GM18502 (cell line): ENCODE results near the gene F2RL3.
"Not testable (repeated sequence)": the region's sequence is repeated elsewhere in the genome, so short reads cannot be mapped to it uniquely, and the experiment has no call there.

Experiments used
- ATAC-seq: cut with Tn5 transposase; IDR thresholded peaks from one replicate; pipeline ENCODE4 v1.9.1; 2021; ENCODE audit warnings: mild to moderate bottlenecking; ENCODE audit not compliant: unreplicated experiment, poor library complexity

Gene F2RL3

DNA sequence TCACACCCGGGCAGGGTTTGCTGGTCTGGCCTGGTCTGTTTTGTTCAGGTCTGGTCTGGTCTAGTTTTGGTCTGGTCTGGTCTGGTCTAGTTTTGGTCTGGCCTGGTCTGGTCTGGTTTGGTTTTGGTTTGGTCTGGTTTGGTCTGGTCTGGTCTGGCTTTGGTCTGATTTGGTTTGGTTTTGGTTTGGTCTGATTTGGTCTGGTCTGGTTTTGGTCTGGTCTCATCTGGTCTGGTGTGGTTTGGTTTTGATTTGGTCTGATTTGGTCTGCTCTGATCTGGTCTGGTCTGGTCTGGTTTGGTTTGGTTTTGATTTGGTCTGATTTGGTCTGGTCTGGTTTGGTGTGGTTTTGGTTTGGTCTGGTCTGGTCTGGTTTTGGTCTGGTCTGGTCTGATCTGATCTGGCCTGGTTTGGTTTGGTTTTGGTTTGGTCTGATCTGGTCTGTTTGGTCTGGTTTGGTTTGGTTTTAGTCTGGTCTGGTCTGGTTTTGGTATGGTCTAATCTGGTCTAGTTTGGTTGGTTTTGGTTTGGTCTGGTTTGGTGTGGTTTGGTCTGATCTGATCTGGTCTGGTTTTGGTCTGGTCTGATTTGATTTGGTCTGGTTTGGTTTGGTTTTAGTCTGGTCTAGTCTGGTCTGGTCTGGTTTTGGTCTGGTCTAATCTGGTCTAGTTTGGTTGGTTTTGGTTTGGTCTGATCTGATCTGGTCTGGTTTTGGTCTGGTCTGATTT, 14.4 kb upstream of the F2RL3 start:
- no peak for ATAC-seq

DNA sequence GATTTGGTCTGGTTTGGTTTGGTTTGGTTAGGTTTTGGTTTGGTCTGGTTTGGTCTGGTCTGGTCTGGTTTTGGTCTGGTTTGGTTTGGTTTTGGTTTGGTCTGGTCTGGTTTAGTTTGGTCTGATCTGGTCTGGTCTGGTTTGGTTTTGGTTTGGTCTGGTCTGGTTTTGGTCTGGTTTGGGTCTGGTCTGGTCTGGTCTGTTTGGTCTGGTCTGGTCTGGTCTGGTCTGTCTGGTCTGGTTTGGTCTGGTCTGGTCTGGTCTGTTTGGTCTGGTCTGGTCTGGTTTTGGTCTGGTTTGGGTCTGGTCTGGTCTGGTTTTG, 13.9 kb upstream of the F2RL3 start:
- not testable (repeated sequence) for ATAC-seq

DNA sequence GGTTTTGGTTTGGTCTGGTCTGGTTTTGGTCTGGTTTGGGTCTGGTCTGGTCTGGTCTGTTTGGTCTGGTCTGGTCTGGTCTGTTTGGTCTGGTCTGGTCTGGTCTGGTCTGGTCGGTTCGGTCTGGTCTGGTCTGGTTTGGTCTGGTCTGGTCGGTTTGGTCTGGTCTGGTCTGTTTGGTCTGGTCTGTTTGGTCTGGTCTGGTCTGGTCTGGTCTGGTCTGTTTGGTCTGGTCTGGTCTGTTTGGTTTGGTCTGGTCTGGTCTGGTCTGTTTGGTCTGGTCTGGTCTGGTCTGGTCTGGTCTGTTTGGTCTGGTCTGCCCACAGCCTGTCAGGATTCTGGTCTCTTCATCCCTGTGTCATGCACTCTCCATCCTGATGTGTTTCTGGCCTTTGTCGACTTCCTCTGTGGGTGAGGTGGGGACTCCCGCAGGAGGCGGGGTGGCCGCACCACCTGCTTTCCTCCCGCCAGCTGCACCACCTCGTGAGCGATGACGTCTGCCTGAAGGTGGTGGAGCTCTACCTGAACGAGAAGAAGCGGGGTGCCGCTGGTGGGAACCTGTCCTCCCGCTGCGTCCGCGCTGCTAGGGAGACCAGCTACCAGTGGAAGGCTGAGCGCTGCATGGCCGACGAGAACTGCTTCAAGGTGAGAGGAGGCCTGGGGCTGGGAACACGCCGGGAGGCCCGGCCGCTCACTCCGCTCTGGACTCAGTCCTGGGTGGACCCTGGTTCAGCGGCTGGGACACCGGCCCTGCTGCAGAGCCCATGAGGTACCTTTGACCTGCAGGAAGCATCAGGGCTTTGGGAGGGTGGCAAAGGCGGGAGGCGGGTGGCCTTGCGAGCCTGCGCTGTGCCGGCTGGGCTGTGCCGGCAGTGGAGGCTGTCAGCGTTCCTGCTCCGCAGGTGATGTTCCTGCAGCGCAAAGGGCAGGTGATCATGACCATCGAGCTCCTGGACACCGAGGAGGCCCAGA, 12.9 kb upstream of the F2RL3 start:
- ATAC-seq: no peak

DNA sequence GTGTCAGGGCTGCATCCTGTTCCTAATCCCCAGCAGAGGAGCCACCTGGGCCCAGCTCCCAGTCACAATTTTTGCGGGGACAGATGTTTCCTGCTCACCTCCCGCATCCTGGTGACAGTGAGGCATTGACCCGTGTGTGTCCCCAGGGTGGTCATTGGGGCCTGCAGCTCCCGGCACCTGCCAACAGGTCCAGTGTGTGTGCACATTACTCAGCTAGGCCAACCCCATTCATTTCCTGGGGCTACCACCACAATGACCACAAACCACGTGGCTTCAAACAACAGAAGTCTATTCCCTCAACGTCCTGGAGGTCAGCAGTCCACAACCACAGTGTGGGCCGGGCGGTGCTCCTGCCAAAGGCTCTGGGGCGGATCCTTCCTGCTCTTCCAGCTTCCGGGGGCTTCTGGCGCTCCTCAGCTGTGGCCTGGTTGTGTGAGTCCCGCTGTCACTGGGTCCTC, 11.9 kb upstream of the F2RL3 start:
- no peak for ATAC-seq

DNA sequence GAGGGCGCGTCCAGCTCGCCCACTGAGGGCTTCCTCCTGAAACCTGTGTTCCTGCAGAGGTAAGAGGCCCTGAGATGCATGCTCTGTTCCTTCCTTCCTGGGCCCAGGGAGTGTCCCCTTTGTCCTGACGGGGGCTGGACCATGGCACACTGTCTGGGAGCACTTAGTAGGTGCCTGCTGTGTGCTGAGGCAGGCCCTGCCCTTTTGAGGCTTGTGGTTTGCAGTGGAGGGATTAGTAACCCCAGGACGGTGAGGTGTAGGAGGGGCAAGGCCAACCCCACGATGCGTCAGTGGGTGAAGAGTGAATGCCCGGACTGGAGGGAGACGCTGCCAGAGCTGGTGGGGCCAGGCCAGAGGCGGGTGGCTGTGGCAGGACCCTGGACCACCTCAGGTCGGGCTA, 11.2 kb upstream of the F2RL3 start:
- ATAC-seq: no peak

DNA sequence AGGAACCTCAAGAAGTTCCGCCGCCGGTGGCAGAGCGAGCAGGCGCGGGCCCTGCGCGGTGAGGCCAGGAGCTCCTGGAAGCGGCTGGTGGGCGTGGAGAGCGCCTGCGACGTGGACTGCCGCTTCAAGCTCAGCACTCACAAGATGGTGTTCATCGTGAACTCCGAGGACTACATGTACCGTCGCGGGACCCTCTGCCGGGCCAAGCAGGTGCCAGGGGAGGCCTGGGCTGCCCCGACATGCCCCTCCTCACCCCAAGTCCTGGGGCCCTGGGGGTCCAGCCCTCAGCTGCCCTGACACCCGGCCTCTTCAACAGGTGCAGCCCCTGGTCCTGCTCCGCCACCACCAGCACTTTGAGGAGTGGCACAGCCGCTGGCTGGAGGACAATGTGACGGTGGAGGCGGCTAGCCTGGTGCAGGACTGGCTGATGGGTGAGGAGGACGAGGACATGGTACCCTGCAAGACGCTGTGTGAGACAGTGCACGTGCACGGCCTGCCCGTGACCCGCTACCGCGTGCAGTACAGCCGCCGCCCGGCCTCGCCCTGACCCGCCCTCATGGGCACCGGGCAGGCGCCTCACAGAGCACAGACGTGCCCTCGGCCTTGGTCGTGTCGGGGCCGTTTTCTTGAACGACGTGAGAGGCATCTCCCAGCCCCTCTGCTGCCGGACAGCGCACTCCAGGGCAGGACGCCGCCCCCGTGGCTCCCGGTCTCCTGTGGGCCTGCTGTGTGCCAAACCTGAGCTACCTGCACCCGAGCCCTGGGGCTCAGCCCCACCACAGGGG, 10.4 kb upstream of the F2RL3 start:
- ATAC-seq: no peak

DNA sequence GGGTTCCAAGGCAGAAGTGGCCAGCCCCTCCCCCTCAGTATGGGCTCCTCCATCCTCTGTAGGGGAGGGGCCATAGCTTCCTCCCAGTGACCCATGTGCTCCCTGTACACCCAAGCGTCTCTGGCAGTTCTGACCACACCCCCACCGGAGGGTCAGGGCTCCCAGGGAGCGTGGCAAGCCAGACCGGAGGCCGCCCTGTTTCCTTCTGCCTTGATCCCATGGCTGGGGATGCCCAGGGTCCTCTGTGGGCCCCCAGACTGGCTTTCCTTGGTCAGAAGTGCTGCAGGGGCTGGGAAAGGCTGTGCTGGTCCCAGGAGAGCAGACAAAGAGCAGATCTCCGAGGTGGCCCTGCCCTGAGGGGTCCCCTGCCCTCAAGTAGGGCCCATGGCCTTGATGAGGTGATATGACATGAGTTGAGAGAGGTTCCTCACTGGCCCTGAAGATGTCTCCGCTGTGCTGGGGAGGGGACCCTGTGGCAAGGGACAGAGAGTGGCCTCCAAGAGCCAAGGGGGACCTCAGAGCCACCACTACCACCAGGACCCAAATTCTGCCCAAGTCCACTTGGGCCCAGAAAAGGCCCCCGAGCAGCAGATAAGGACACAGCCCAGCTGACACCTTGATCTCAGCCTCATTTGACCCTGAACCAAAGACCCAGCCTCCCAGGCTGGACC, 7.8 kb upstream of the F2RL3 start:
- no peak for ATAC-seq

DNA sequence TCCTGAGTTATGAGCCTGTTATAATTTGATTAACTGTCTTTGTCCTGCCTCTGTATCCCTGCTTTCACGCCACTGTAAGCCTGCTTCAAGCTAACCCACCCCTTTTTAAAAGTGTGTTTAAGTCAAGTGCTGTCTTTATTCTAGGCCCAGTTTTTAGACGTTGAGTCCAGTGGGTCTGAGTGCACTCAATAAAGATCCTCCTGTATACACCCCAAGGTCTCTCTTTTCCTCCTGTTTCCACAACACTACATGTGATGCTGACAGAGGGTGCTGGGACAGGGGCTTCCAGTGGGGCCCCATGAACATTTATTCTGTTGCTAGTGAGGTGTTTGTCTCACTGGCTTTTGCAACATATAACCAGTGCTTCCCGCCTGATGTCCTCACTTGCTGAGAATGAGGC, 6.7 kb upstream of the F2RL3 start:
- no peak for ATAC-seq

DNA sequence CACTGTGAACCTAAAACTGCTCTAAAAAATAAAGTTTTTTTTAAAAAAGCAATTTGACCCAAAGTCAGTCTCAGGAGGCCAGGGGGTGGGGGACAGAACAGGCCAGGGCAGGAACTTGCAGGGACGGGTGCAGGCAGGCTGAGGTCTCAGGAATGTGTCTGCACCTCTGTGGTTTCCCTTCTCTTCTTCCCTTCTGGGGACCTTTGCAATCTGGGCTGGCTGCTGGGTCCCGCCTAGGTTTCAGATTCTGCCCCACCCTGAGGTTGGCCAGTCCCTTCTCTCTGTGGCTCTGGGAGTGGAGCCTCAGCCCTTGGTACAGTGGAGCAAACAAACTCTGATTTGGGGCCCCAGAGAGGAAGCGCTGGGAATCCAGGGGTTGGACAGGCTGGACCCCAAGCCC, 5.3 kb upstream of the F2RL3 start:
- ATAC-seq: no peak

DNA sequence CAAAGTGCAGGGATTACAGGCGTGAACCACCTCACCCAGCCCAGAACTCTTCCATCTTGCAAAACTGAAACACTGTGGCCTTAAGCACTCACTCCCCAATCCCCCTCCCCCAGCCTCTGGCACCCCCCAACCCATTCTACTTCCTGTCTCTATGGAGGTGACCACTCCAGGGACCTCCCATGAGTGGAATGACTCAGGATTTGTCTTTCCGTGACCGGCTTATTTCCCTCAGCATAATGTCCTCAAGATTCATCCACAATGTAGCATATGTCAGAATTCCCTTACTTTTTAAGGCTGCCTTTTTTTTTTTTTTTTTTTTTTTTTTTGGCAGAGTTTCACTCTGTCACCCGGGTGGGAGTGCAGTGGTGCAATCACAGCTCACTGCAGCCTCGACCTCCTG, 3.6 kb upstream of the F2RL3 start:
- no peak for ATAC-seq

DNA sequence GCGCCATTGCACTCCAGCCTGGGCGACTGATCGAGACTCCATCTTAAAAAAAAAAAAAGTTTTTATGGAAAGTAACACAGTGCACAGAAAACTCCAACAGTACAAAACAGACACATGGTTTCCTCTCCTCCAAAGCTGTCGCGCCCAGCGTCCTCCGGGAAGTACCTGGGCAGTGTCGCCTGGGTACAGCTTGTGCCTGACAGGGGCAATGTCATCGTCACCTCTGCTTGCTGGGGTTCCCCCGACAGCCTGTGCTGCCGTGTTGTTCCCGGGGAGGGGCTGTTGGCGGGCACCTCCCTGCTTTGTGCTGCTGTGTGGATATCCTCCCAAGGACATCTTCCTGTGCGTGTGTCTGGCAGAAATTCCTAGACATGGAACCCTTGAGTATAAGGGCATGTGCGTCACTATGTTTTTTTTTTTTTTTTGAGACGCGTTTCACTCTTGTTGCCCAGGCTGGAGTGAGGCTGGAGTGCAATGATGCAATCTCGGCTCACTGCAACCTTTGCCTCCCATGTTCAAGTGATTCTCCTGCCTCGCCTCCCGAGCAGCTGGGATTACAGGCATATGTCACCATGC, 2.4 kb upstream of the F2RL3 start:
- no peak for ATAC-seq

DNA sequence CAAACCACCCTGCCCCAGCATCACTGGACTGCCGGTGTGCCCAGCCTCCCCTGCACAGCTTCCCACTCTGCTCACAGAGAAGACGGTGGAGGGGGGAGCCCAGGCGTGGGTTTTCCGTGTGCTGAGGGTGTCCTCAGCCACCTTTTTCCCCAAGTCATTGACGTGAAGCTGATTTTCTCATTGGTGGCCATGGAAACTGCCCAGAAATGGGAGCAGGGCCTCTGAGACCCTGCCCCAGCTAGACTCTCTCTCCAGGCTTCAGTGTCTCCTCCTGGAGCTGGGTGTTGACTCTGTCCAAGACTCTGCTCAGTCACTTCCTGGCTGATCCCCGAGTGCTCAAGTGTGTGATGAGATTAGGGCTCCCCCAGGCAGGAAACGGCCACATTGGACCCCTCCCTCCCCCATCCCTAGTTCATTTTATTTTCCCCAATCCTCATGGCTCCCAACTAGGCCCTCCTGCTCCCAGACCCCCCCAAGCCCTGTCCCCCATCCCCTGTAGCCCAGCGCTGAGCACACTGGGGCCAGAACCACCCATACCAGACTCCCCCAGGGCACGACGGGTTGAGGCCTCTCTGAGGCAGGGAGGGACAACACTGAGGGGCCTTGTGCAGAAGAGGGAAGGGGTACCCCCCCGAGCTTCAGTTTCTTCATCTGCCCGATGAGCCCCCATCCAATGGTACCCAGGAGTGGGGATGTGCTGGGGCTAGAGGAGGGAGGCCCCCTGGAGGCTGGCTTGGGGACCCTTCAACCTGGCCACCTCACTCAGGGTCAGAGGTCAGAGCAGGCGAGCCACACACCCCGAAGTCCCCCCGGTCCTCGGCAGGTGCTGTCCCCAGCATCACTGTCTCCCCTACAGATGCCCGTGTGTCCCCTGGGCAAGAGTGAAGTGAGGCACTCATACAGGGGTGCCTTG, 1.2 kb upstream of the F2RL3 start:
- no peak for ATAC-seq

DNA sequence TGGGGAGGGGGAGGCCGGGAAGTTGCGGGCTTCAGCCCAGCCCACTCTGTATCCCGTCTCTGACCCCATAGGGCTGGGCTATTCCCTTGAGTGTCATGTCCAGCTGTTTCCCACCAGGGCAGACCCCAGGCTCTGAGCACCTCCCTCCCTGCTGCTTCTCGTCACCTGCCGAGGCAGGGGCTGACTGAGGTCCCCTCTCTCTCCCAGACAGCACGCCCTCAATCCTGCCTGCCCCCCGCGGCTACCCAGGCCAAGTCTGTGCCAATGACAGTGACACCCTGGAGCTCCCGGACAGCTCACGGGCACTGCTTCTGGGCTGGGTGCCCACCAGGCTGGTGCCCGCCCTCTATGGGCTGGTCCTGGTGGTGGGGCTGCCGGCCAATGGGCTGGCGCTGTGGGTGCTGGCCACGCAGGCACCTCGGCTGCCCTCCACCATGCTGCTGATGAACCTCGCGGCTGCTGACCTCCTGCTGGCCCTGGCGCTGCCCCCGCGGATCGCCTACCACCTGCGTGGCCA, 625 bp downstream of the F2RL3 start:
- ATAC-seq: no peak

DNA sequence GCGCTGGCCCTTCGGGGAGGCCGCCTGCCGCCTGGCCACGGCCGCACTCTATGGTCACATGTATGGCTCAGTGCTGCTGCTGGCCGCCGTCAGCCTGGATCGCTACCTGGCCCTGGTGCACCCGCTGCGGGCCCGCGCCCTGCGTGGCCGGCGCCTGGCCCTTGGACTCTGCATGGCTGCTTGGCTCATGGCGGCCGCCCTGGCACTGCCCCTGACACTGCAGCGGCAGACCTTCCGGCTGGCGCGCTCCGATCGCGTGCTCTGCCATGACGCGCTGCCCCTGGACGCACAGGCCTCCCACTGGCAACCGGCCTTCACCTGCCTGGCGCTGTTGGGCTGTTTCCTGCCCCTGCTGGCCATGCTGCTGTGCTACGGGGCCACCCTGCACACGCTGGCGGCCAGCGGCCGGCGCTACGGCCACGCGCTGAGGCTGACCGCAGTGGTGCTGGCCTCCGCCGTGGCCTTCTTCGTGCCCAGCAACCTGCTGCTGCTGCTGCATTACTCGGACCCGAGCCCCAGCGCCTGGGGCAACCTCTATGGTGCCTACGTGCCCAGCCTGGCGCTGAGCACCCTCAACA, 1.2 kb downstream of the F2RL3 start:
- no peak for ATAC-seq

DNA sequence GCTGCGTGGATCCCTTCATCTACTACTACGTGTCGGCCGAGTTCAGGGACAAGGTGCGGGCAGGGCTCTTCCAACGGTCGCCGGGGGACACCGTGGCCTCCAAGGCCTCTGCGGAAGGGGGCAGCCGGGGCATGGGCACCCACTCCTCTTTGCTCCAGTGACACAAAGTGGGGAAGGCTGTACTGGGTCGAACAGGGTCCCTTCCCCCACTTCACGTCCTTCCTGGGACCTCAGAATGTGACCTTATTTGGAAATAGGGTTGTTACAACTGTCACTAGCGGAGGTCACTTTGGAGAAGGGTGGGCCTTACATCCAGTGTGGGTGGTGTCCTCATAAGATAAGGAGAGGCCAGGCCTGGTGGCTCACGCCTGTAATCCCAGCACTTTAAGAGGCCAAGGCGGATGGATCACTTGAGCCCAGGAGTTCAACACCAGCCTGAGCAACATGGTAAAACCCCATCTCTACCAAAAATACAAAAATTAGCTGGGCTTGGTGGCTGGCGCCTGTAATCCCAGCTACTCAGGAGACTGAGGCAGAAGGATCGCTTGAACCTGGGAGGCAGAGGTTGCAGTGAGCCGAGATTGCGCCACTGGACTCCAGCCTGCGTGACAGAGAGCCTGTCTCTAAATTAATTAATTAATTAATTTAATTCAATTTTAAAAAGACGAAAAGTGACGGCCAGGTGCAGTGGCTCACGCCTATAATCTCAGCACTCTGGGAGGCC, 1.8 kb downstream of the F2RL3 start:
- ATAC-seq: no peak

DNA sequence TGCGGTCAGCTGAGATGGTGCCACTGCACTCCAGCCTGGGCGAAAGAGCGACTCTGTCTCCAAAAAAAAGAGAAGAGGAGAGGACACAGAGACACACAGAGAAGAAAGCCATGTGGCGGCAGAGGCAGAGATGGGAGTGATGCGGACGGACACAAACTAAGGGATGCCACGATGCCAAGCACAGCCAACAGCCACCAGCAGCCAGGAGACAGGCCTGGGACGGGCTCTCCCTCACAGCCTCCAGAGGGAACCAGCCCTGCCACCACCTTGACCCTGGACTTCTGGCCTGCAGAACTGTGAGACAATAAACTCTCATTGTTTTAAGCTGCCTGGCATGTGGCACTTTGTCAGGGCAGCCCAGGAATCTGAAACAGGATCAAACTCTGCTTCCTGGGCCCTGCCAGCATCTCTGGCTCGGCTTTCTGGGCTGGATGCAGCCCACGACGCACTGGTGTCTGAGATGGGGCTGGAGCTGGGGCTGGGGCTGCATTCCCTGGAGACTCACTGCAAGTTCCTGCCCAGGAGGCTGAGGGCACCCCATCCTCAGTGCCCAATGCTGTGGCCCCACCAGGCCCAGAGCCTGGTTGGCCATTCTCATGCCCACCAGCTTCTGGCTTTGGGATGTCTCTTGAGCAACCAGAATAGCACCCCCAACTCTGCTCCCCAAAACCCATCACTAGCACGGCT, 3.0 kb downstream of the F2RL3 start:
- no peak for ATAC-seq

DNA sequence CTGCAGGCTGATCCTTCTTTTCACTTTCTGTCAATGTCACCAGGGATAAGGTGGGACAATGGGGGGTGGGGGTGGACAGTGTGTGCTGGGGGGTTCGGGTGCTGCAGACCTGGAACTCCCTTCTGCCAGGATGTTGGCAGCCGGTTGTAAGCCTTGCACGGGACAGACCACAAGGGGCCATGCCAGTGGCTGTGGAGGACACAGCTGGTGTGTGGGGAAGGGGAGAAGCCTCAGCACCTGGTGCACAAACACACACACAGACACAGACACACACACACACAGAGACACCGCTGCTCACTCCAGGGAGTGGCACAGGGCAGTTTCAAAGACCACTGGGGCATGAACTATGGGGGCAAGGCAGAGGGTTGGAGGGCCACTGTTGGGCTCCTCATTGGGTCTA, 3.6 kb downstream of the F2RL3 start:
- ATAC-seq: no peak
